Endodermal cell (in vitro differentiated cells): ENCODE data around the gene NEGR1. TPM values are rescaled to one million over a fixed set of nuclear protein-coding genes. Genes with fewer than 3 reads are reported as not detected.

Source experiments
- DNase-seq: peaks from one replicate; pipeline ENCODE4 v3.0.0-alpha.2; 2017
- H3K27ac ChIP-seq: 2 replicates; pipeline ENCODE4 v1.5.1; 2013; ENCODE audit warnings: mild to moderate bottlenecking, low read depth, low read length, moderate library complexity
- H3K27me3 ChIP-seq: 2 replicates; pipeline ENCODE4 v1.6.1; 2013; ENCODE audit warnings: mild to moderate bottlenecking, low read length, moderate library complexity; ENCODE audit not compliant: insufficient read depth, control insufficient read depth, poor library complexity, severe bottlenecking
- H3K36me3 ChIP-seq: 2 replicates; pipeline ENCODE4 v1.7.0; 2013; ENCODE audit warnings: mild to moderate bottlenecking, low read length, moderate library complexity; ENCODE audit not compliant: control insufficient read depth, insufficient read depth
- H3K4me1 ChIP-seq: one replicate; pipeline ENCODE4 v1.7.0; 2013; ENCODE audit warnings: low read length; ENCODE audit not compliant: control insufficient read depth, insufficient read depth
- H3K4me3 ChIP-seq: 2 replicates; pipeline ENCODE4 v1.5.1; 2013; ENCODE audit warnings: mild to moderate bottlenecking, low read length, moderate library complexity
- H3K9ac ChIP-seq: 2 replicates; pipeline ENCODE4 v1.6.1; 2013; ENCODE audit warnings: mild to moderate bottlenecking, low read length, moderate library complexity; ENCODE audit not compliant: poor library complexity, severe bottlenecking; ENCODE audit errors: extremely low read depth
- H3K9me3 ChIP-seq: 2 replicates; pipeline ENCODE4 v1.6.1; 2013; ENCODE audit warnings: mild to moderate bottlenecking, low read length, moderate library complexity; ENCODE audit not compliant: control insufficient read depth
- H3K27ac Mint-ChIP-seq: 2 replicates; pipeline ENCODE4 v1.8.0; 2020; ENCODE audit warnings: mixed read lengths
- H3K27me3 Mint-ChIP-seq: 2 replicates; pipeline ENCODE4 v1.8.0; 2021; ENCODE audit warnings: mild to moderate bottlenecking, mixed read lengths; ENCODE audit not compliant: insufficient read depth
- H3K36me3 Mint-ChIP-seq: 2 replicates; pipeline ENCODE4 v1.8.0; 2020; ENCODE audit warnings: low read depth, mixed read lengths
- H3K4me1 Mint-ChIP-seq: 2 replicates; pipeline ENCODE4 v1.8.0; 2020; ENCODE audit warnings: mixed read lengths
- H3K4me3 Mint-ChIP-seq: 2 replicates; pipeline ENCODE4 v1.8.0; 2020; ENCODE audit warnings: mild to moderate bottlenecking, moderate library complexity, mixed read lengths
- H3K9me3 Mint-ChIP-seq: 2 replicates; pipeline ENCODE4 v1.8.0; 2020; ENCODE audit warnings: mild to moderate bottlenecking, mixed read lengths
- WGBS, 2 experiments: methylation state at CpG; one replicate each; pipeline versions ENCODE4 v1.1.5 to v1.1.7; 2013; ENCODE audit warnings: missing lambda C conversion rate in 2 of 2, mixed read lengths in 1 of 2; ENCODE audit not compliant: insufficient coverage in 1 of 2, insufficient read length in 1 of 2; 5-methylcytosine and 5-hydroxymethylcytosine counted together
- total RNA-seq, 2 donors: library from RNA; stranded (reverse); fragmentation: NEBNext Ultra II Directional in 1 of 2; extraction: Animal tissue kit (Norgen Biotek cat#: 25700) in 1 of 2; gene quantifications; 2 replicates in 1 of 2; 3 replicates in 1 of 2; pipeline ENCODE4 v1.2.1, GENCODE V29; 2021
- TF ChIP-seq, protein P1 (sequence below): fragments of 200-600 bp; sonication (generic); conservative IDR thresholded peaks from 2 replicates; pipeline ENCODE4 v1.5.0; 2021; ENCODE audit warnings: antibody characterized with exemption, mild to moderate bottlenecking

Gene NEGR1
- total RNA-seq, 2 donors from 2014 or later: 1.5 to 2.1 TPM

DNA sequence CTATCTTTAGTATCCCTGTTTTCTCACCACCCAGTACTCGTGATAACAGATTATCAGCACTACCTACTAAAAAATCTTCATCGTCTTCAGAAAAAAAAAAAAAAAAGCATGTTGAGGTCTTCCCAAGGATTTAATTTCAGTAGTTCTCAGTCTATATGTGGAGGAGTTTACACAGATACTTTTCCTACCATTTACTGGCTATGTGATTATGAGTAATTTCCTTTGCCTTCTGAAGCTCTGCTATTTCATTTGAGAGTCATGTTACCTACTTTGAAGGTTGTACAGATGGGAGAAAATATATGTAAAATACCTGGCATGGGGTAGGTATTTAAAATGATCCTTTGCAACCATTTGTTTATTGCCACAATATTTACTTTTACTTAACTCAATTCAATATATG lies 399.7 kb downstream of the NEGR1 start:
- no peaks in the 10 kb centered on the region for H3K9me3 ChIP-seq
- no peaks in the 10 kb centered on the region for H3K27me3 ChIP-seq
- DNase-seq: no peak
- H3K9ac ChIP-seq: no peak overlapping the region
- H3K27me3 Mint-ChIP-seq: no peaks in the 10 kb centered on the region
- no peak overlapping the region for H3K27ac Mint-ChIP-seq
- no peaks in the 10 kb centered on the region for H3K36me3 Mint-ChIP-seq
- TF ChIP-seq, protein P1, sequence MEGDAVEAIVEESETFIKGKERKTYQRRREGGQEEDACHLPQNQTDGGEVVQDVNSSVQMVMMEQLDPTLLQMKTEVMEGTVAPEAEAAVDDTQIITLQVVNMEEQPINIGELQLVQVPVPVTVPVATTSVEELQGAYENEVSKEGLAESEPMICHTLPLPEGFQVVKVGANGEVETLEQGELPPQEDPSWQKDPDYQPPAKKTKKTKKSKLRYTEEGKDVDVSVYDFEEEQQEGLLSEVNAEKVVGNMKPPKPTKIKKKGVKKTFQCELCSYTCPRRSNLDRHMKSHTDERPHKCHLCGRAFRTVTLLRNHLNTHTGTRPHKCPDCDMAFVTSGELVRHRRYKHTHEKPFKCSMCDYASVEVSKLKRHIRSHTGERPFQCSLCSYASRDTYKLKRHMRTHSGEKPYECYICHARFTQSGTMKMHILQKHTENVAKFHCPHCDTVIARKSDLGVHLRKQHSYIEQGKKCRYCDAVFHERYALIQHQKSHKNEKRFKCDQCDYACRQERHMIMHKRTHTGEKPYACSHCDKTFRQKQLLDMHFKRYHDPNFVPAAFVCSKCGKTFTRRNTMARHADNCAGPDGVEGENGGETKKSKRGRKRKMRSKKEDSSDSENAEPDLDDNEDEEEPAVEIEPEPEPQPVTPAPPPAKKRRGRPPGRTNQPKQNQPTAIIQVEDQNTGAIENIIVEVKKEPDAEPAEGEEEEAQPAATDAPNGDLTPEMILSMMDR: no peak
- no peak overlapping the region for H3K4me3 ChIP-seq
- peaks cover 3% of the 10 kb centered on the region for H3K4me1 Mint-ChIP-seq
- H3K4me1 ChIP-seq: no peaks in the 10 kb centered on the region
- peaks cover under 1% of the 10 kb centered on the region for H3K9me3 Mint-ChIP-seq
- H3K27ac ChIP-seq: no peak overlapping the region
- no peak overlapping the region for H3K4me3 Mint-ChIP-seq
- 88% methylated on average over 2 of the region's 2 CpGs; no CpG with 5 or more reads in 1 of the 2 experiments for WGBS, 2 experiments
- H3K36me3 ChIP-seq: no peaks in the 10 kb centered on the region

DNA sequence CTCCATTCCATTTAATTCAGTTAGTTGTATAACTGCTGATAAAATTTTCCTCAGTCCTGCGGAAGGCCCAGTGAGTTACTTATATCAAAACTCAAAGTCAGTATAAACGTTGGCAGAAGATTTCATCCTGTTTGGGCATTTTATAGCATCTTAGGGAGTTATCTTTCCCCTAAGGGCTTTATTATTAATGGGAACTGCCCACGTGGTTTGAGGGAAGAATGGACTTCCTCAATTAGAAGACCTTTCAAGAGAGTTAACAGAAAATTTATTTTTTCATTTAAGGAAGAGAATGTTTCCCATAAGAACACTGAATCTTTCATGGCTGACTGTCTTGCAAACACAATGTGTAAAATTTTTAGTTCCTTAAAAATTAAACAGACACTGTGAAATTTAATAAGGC lies 400.1 kb downstream of the NEGR1 start:
- H3K27me3 Mint-ChIP-seq: no peaks in the 10 kb centered on the region
- no peaks in the 10 kb centered on the region for H3K36me3 ChIP-seq
- no peaks in the 10 kb centered on the region for H3K27me3 ChIP-seq
- peaks cover 3% of the 10 kb centered on the region for H3K4me1 Mint-ChIP-seq
- H3K4me3 Mint-ChIP-seq: no peak overlapping the region
- H3K9me3 ChIP-seq: no peaks in the 10 kb centered on the region
- no peak overlapping the region for H3K9ac ChIP-seq
- DNase-seq: no peak
- H3K4me1 ChIP-seq: no peaks in the 10 kb centered on the region
- H3K9me3 Mint-ChIP-seq: no peaks in the 10 kb centered on the region
- H3K27ac Mint-ChIP-seq: no peak overlapping the region
- TF ChIP-seq, protein P1: no peak
- WGBS, 2 experiments: 79 to 100% methylated on average over 1 to 3 of the region's 3 CpGs
- H3K36me3 Mint-ChIP-seq: no peaks in the 10 kb centered on the region
- no peak overlapping the region for H3K4me3 ChIP-seq
- H3K27ac ChIP-seq: no peak overlapping the region

DNA sequence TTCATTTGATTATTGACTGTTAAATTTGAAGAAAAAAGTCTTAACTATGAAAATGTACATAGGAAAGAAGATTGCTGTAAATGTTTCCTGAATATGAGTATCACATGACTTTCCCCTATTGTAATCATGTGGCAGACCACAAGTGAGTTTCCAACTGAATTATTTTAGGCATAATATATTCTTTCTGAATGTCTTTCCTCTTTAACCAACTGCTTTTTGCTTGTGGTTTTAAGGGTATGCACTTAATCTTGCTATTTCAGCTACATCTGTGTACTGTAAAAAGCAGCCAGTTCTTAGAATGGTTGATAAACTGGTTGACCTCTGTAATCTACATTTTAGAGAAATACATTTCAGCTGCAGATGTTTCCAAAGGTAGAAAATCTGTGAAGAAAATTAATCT lies 400.7 kb downstream of the NEGR1 start:
- H3K9me3 Mint-ChIP-seq: no peaks in the 10 kb centered on the region
- H3K27me3 Mint-ChIP-seq: no peaks in the 10 kb centered on the region
- no peak overlapping the region for H3K27ac ChIP-seq
- H3K9ac ChIP-seq: no peak overlapping the region
- H3K4me3 ChIP-seq: no peak overlapping the region
- H3K36me3 ChIP-seq: no peaks in the 10 kb centered on the region
- no peaks in the 10 kb centered on the region for H3K27me3 ChIP-seq
- H3K4me1 ChIP-seq: no peaks in the 10 kb centered on the region
- H3K4me1 Mint-ChIP-seq: peaks cover 3% of the 10 kb centered on the region
- H3K9me3 ChIP-seq: no peaks in the 10 kb centered on the region
- H3K36me3 Mint-ChIP-seq: no peaks in the 10 kb centered on the region
- H3K4me3 Mint-ChIP-seq: no peak overlapping the region
- TF ChIP-seq, protein P1: no peak
- no peak for DNase-seq
- H3K27ac Mint-ChIP-seq: no peak overlapping the region
